ENCODE data around the gene CSH1. TPM values are rescaled to one million over a fixed set of nuclear protein-coding genes. Genes with fewer than 3 reads are reported as not detected.
"Not testable (repeated sequence)": the region's sequence is repeated elsewhere in the genome, so short reads cannot be mapped to it uniquely, and the experiment has no call there.

CSH1 gene
- 10 to 100 TPM in 1 of 5 experiments, 1 to 10 TPM in 1, not detected in 3; 8.2 to 11.3 TPM for total RNA-seq
- not detected for polyA plus RNA-seq
- not detected for total RNA-seq

DNA sequence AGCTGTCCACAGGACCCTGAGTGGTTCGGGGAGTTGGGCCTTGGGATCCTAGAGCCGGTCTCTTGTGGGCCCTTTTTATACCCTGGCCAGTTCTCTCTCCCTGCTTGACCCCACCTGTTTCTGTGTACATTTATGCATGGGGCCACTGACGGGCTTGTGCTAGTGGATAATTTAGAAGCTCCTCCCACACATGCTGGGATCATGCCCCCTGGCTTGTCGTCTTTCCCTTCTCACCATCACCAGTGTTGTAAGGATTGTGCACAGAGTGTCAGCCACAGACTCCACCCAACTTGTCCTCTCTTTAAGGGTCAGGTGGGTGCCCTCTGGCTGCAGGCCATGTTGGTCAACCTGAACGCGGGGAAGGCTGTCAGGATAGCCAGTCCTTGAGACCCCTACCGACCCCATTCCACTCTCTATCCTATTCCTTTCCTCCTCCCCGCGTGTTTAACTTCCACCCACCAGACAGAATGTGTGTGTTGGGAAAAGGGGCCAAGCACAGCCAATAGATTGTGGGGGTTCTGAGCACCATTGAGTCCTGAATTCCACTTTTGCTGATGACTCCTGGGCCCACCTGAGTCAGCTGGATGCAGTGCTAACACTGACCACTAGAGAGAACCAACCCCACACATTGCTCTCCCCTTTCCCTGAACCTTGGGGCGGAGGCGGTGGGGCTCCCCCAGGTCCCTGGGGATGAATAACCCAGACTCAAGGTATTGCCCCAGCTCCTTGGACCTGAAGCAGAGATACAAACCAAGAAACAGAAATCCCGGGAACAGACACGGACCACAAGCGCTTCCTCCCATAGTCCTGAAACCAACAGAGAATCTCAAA lies at the start of gene CSH1:
CSH1 (minus strand) TSS at position 51 of the 831 bp plus-strand sequence. CDS start 63 bp downstream, outside the sequence.
- intact Hi-C loops (cut with micrococcal nuclease); H3K4me3 ChIP-seq (ENCODE audit: low read length); H3K4me1 ChIP-seq (ENCODE audit: control insufficient read depth in 2 of 2, insufficient read depth in 2 of 2, low read length in 2 of 2); H3K27me3 ChIP-seq (ENCODE audit: control insufficient read depth in 2 of 2, insufficient read depth in 2 of 2, low read length in 2 of 2); H3K36me3 Mint-ChIP-seq; POLR2A ChIA-PET; CTCF ChIA-PET; H3K4me1 Mint-ChIP-seq; H3K4me3 Mint-ChIP-seq; H3K27ac ChIP-seq (ENCODE audit: low read depth, low read length); ATAC-seq; H3K9me3 ChIP-seq (ENCODE audit: control insufficient read depth in 2 of 3, low read length in 3 of 3); H3K9me3 Mint-ChIP-seq; H3K36me3 ChIP-seq (ENCODE audit: control insufficient read depth in 2 of 3, insufficient read depth in 3 of 3, low read length in 3 of 3); DNase-seq: not testable (repeated sequence)
- Mint-ChIP-seq H3K27me3 (peaks cover 0 to 32% (median 0%) of the 10 kb centered on the region in 5 donors), H3K27ac (peak within 1 kb of the TSS in 1 of 9 donors; percentile 51)

DNA sequence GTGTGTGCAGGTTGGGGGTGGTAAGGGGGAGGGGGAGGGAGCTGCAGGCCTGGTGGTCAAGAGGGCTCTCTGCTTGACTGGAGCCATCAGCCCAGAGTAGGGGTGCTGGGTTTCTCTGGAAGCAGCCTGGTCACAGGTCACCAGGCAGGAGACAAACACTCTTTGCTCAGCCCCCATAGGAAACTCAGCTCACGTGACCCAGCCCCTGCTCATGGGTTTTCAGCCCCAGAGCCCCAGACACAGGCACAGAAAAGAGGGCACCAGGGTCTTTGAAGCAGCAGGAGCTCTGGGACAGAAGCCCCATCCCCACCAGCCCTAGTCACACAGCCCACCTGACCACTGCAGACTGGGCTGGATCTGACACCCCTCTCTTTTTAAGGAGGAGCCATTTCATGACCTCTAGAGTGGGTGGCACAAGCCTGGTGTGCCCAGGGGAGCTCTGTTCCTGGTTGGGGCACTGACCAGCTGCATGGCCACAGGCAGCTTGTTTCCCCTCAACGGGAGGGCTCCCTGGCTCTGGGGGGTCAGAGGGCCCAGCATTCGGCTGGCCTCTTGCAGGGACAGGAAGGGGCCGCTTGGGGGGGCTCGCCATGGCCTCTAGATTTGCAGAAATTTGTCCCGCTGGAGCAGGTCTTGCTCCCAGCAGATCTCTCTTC lies 49.5 kb upstream of the CSH1 start:
- no peak overlapping the region for H3K4me3 ChIP-seq (ENCODE audit: low read length)
- ChIA-PET POLR2A (interaction anchor here (0.7 to 1.4 kb wide), 10 partner anchors 10 to 185 kb away, joined by 3 to 8 read pairs (median 4); partner anchors contain the start of gene CD79B), CTCF (interaction anchor here (0.6 to 2.5 kb wide), 20 partner anchors 9 to 188 kb away, joined by 3 to 37 read pairs (median 4); partner anchors contain the start of genes CD79B, CSHL1, GH1 and ICAM2)
- Mint-ChIP-seq H3K27ac (no peak overlapping the region), H3K4me3 (peak overlapping the region in 4 of 10 donors; percentile 73 to 79 (median 74)), H3K27me3 (peaks cover 0 to 7% (median 0%) of the 10 kb centered on the region in 5 donors), H3K36me3 (no peaks in the 10 kb centered on the region), H3K9me3 (no peaks in the 10 kb centered on the region), H3K4me1 (peaks cover 9 to 19% (median 12%) of the 10 kb centered on the region in 7 donors)
- DNase-seq: no peak
- H3K27ac ChIP-seq (ENCODE audit: low read depth, low read length): no peak overlapping the region
- H3K9me3 ChIP-seq (ENCODE audit: control insufficient read depth in 2 of 3, low read length in 3 of 3): no peaks in the 10 kb centered on the region
- H3K27me3 ChIP-seq (ENCODE audit: control insufficient read depth in 2 of 2, insufficient read depth in 2 of 2, low read length in 2 of 2): no peaks in the 10 kb centered on the region
- ATAC-seq: no peak
- no peaks in the 10 kb centered on the region for H3K36me3 ChIP-seq (ENCODE audit: control insufficient read depth in 2 of 3, insufficient read depth in 3 of 3, low read length in 3 of 3)
- peaks cover 14 to 17% of the 10 kb centered on the region in 2 donors for H3K4me1 ChIP-seq (ENCODE audit: control insufficient read depth in 2 of 2, insufficient read depth in 2 of 2, low read length in 2 of 2)
- intact Hi-C loops (cut with micrococcal nuclease): loop anchor here (1.0 to 2.0 kb wide), 5 partner anchors 14 to 79 kb away; partner anchors contain the start of genes CD79B (in 2 of the 2) and CSHL1 (in 1 of the 2)

DNA sequence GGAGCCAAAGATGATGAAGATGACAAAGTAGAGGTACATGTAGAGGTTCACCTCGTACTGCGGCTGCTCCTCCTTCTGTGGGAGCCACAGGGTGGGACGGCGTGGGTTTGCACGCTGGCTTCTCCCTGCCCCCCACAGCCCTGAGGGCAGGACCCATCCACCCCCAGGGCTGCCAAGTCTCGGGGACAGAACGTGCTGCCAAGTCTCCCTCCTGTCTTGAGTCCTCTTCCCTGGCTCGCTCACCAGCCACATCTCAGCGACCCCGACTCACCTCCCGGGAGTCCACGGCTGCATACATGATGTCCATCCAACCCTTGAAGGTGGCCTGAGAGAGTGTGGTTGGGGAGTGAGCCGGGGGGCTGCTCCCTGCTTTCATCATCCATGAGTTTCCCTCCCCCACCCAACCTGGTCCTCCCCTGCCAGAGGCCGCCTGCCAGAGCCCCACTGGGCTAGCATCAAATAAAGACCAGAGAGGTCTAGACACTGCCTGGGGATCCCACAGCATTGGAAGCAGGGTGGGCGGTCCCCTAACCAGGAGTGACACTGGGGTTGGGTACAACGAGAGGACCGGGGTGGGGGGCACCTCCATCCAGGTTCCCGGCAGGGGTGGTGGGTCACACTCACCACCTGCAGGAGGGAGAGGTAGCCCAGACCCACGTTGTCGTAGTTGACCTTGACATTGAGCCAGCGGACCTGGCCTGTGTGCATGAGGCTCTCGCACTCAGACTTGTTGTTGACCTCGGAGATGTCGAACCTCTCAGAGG lies 48.5 kb upstream of the CSH1 start:
- Mint-ChIP-seq H3K4me1 (peaks cover 9 to 19% (median 12%) of the 10 kb centered on the region in 7 donors), H3K36me3 (no peaks in the 10 kb centered on the region), H3K27me3 (peaks cover 0 to 7% (median 0%) of the 10 kb centered on the region in 5 donors), H3K27ac (peak overlapping the region in 3 of 9 donors; percentile 3 to 48 (median 12)), H3K9me3 (no peaks in the 10 kb centered on the region), H3K4me3 (peak overlapping the region in 4 of 10 donors; percentile 14 to 76 (median 40))
- peaks cover 14 to 17% of the 10 kb centered on the region in 2 donors for H3K4me1 ChIP-seq (ENCODE audit: control insufficient read depth in 2 of 2, insufficient read depth in 2 of 2, low read length in 2 of 2)
- no peak for ATAC-seq
- no peaks in the 10 kb centered on the region for H3K27me3 ChIP-seq (ENCODE audit: control insufficient read depth in 2 of 2, insufficient read depth in 2 of 2, low read length in 2 of 2)
- DNase-seq: no peak
- ChIA-PET POLR2A (interaction anchor here (1.1 kb wide), 1 partner anchor 186 kb away, joined by 5 read pairs; no protein-coding TSS in a partner anchor), CTCF (interaction anchor here (0.6 kb wide), 1 partner anchor 9 kb away, joined by 5 read pairs; no protein-coding TSS in a partner anchor)
- no peaks in the 10 kb centered on the region for H3K9me3 ChIP-seq (ENCODE audit: control insufficient read depth in 2 of 3, low read length in 3 of 3)
- H3K36me3 ChIP-seq (ENCODE audit: control insufficient read depth in 2 of 3, insufficient read depth in 3 of 3, low read length in 3 of 3): no peaks in the 10 kb centered on the region
- H3K27ac ChIP-seq (ENCODE audit: low read depth, low read length): no peak overlapping the region
- no peak overlapping the region for H3K4me3 ChIP-seq (ENCODE audit: low read length)
- intact Hi-C loops (cut with micrococcal nuclease): no loop called here

DNA sequence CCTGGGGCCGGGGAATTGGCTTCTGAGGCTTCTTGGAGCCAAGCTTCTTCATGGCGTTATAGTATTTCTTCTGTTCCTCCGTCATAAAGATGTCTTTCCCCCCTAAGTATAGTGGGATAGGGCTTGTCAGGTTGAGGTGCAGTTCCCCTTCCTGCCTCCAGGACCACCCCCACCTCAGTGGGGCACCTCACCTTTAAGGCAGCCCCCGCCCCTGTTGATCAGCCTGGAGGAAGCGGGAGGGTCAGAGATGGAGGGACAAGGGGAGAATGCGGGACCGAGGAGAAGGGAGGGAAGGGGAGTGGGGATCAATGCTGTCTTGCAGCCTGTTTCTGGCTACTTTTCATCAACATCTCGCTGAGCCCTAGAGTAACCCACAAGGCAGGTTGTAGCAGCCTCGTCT lies 47.4 kb upstream of the CSH1 start:
- ATAC-seq: no peak
- CTCF ChIA-PET: interaction anchor here (0.6 kb wide), 1 partner anchor 21 kb away, joined by 4 read pairs; no protein-coding TSS in a partner anchor
- peak overlapping the region in 1 of 9 donors; percentile 37 for H3K27ac Mint-ChIP-seq

DNA sequence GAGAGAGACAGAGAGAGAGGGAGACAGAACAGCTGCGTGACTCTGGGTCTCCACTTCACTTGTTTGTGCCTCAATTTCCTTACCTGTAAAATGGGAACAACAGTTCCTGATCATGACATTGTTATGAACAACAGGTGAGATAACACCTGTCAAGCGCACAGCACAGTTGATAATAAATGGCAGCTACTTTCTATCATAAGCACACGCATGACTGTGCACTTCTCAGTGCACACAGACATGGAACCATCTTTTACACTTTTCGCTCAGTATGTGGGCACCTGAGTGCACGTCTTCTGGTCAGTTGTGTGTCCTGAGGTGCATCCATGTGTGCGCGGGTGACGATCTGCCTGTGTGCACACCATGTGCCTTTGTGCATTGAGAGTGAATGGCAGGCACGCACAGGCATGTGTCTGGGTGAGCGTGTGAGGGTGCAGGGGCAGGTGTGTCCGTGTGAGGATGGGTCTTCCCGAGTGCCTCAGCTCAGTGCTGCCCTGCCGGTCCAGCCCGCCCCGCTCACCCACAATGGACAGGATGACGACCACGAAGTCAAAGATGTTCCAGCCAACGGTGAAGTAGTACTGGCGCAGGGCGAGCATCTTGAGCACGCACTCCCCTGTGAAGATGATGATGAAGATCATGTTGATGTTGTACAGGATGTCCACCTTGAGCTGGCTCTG lies 46.1 kb upstream of the CSH1 start:
- ChIA-PET POLR2A (interaction anchor here (0.6 kb wide), 2 partner anchors 21 to 513 kb away, joined by 3 read pairs; no protein-coding TSS in a partner anchor), CTCF (no interaction called here)
- Histone ChIP-seq H3K27me3 (ENCODE audit: control insufficient read depth in 2 of 2, insufficient read depth in 2 of 2, low read length in 2 of 2) (no peaks in the 10 kb centered on the region), H3K9me3 (ENCODE audit: control insufficient read depth in 2 of 3, low read length in 3 of 3) (no peaks in the 10 kb centered on the region), H3K36me3 (ENCODE audit: control insufficient read depth in 2 of 3, insufficient read depth in 3 of 3, low read length in 3 of 3) (no peaks in the 10 kb centered on the region), H3K4me3 (ENCODE audit: low read length) (no peak overlapping the region), H3K4me1 (ENCODE audit: control insufficient read depth in 2 of 2, insufficient read depth in 2 of 2, low read length in 2 of 2) (peaks cover 14 to 17% of the 10 kb centered on the region in 2 donors), H3K27ac (ENCODE audit: low read depth, low read length) (no peak overlapping the region)
- H3K4me1 Mint-ChIP-seq: peaks cover 10 to 34% (median 20%) of the 10 kb centered on the region in 7 donors
- no peaks in the 10 kb centered on the region for H3K9me3 Mint-ChIP-seq
- DNase-seq (no peak), ATAC-seq (no peak)
- intact Hi-C loops (cut with micrococcal nuclease): no loop called here
- peaks cover 0 to 7% (median 0%) of the 10 kb centered on the region in 5 donors for H3K27me3 Mint-ChIP-seq
- H3K27ac Mint-ChIP-seq: peak overlapping the region in 1 of 9 donors; percentile 37
- H3K36me3 Mint-ChIP-seq: no peaks in the 10 kb centered on the region
- H3K4me3 Mint-ChIP-seq: no peak overlapping the region

More for the DNA sequence above, 47.4 kb upstream of the CSH1 start:
- Mint-ChIP-seq H3K4me3 (no peak overlapping the region), H3K9me3 (no peaks in the 10 kb centered on the region), H3K36me3 (no peaks in the 10 kb centered on the region), H3K27me3 (peaks cover 0 to 7% (median 0%) of the 10 kb centered on the region in 5 donors), H3K4me1 (peaks cover 10 to 29% (median 19%) of the 10 kb centered on the region in 7 donors)
- Histone ChIP-seq H3K4me3 (ENCODE audit: low read length) (no peak overlapping the region), H3K27ac (ENCODE audit: low read depth, low read length) (no peak overlapping the region), H3K27me3 (ENCODE audit: control insufficient read depth in 2 of 2, insufficient read depth in 2 of 2, low read length in 2 of 2) (no peaks in the 10 kb centered on the region), H3K9me3 (ENCODE audit: control insufficient read depth in 2 of 3, low read length in 3 of 3) (no peaks in the 10 kb centered on the region), H3K36me3 (ENCODE audit: control insufficient read depth in 2 of 3, insufficient read depth in 3 of 3, low read length in 3 of 3) (no peaks in the 10 kb centered on the region), H3K4me1 (ENCODE audit: control insufficient read depth in 2 of 2, insufficient read depth in 2 of 2, low read length in 2 of 2) (peaks cover 14 to 17% of the 10 kb centered on the region in 2 donors)
- POLR2A ChIA-PET: no interaction called here
- intact Hi-C loops (cut with micrococcal nuclease): no loop called here
- DNase-seq: no peak

All from naive thymus-derived CD4-positive, alpha-beta T cell (primary cell).